Activated naive CD4-positive, alpha-beta T cell treated with anti-CD3 and anti-CD28 coated beads for 36 hours (primary cell): ENCODE data around the gene NID2. TPM values are rescaled to one million over a fixed set of nuclear protein-coding genes. Genes with fewer than 3 reads are reported as not detected.

Experiments used
- CTCF ChIA-PET: fragments of 350-600 bp; sonication (Branson Sonifier 250); formaldehyde crosslinking; loops from one replicate; lab custom pipeline; 2021; ENCODE audit warnings: antibody characterized with exemption; lab: Charles Lee
- DNase-seq: peaks from one replicate; pipeline ENCODE4 v3.0.0-alpha.2; 2020
- H3K27ac Mint-ChIP-seq: one replicate; pipeline ENCODE4 v1.8.0; 2021; ENCODE audit warnings: mild to moderate bottlenecking, mixed read lengths
- H3K27me3 Mint-ChIP-seq: one replicate; pipeline ENCODE4 v1.8.0; 2021; ENCODE audit warnings: low read depth, mixed read lengths
- H3K36me3 Mint-ChIP-seq: one replicate; pipeline ENCODE4 v1.8.0; 2021; ENCODE audit warnings: low read depth, mixed read lengths
- H3K4me1 Mint-ChIP-seq: one replicate; pipeline ENCODE4 v1.8.0; 2021; ENCODE audit warnings: low read depth, mixed read lengths
- H3K4me3 Mint-ChIP-seq: one replicate; pipeline ENCODE4 v1.8.0; 2021; ENCODE audit warnings: mild to moderate bottlenecking, moderate library complexity, mixed read lengths
- H3K9me3 Mint-ChIP-seq: one replicate; pipeline ENCODE4 v1.8.0; 2021; ENCODE audit warnings: mixed read lengths
- intact Hi-C: fragments of 100-400 bp; cut with micrococcal nuclease; formaldehyde crosslinking; loops from one replicate; pipeline ENCODE4 v1.15.1; 2023
- total RNA-seq, 2 experiments: library from RNA; stranded (reverse); gene quantifications; one replicate each; pipeline ENCODE4 v1.2.3, GENCODE V29; 2021

Gene NID2
- total RNA-seq, 2 experiments from 2014 or later, result not detected

DNA sequence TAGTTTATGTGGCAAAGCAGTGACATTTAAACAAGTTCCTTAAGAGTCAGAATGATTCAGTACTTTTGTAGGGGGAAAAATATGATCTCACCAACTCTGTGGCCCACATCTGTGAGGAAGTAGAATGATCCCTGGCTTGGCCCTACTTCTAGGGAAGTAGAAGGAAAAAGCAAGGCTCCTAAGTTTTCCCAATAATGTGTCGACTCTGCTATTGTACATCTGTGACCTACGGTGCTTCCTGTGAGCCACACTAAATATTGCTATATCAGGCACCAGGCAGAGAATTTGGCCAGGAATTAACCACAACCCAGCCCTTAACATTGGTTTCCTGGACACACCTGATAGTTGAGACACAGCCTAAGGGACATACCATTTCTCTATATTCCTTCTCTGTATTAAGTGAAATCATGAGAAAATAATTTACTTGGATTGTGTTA, 9.3 kb upstream of the NID2 start:
- intact Hi-C loops, result no loop called here
- no peak overlapping the region for H3K27ac Mint-ChIP-seq

DNA sequence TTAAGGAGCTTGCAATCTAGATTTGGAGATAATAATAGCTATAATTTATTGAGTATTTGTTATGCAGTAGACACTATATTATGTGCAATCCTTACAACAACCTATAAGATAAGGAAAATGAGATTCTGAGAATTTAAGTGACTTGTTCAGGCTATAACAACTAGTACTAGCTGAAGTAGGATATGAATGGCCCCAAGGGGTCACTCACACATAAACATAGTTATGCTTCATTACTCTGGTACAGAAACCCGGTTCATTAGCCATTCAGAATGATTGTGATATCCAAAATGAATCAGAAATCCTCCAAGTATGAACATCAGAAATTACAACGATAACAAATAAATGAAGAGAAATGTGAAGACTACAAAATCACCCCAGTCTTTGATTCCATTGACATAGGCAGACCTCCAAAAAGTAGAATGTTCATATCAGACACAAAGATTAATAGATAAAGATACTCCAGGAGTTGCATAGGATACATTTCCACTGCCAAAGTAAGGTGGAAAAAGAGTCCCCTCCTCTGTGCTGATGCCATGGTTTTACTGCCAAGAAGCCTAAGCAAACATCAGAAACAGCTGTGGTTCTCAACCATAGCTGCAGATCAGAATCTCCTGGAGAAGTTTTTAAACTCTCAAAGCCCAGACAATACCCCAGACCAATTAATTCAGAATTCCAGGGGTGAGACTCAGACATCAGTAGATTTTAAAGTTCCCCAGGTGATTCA, 8.6 kb upstream of the NID2 start:
- H3K36me3 Mint-ChIP-seq, result no peaks in the 10 kb centered on the region
- peaks cover 12% of the 10 kb centered on the region for H3K27me3 Mint-ChIP-seq
- intact Hi-C loops, result no loop called here
- H3K9me3 Mint-ChIP-seq, result no peaks in the 10 kb centered on the region
- H3K4me1 Mint-ChIP-seq, result peaks cover 9% of the 10 kb centered on the region
- no peak overlapping the region for H3K4me3 Mint-ChIP-seq
- CTCF ChIA-PET, result interaction anchor here (0.7 to 1.3 kb wide), 2 partner anchors 33 to 160 kb away, joined by 3 read pairs; no protein-coding TSS in a partner anchor
- no peak for DNase-seq
- no peak overlapping the region for H3K27ac Mint-ChIP-seq

More for the DNA sequence above, 9.3 kb upstream of the NID2 start:
- Mint-ChIP-seq H3K27me3 (peaks cover 11% of the 10 kb centered on the region), H3K9me3 (no peaks in the 10 kb centered on the region), H3K4me3 (no peak overlapping the region), H3K36me3 (no peaks in the 10 kb centered on the region), H3K4me1 (peaks cover 5% of the 10 kb centered on the region)
- no peak for DNase-seq
- CTCF ChIA-PET, result no interaction called here

DNA sequence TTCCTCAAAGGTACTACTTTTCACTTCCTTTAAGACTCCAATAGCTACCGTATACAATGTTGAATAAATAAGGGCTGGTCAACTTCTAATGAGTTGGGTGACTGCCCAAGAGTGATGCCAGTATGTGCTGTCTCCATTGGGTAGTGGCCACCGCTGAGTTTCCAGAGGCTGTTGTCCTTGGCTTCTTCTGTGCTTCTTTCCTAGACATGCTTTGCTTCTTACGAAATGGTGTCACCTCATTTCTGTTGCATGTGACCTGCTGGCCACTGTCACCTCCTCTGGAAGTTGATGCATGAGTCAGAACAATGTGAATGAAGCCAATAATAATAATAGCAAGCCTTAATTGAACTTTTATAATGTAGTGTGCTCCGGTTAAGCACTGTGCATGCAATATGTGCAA, 7.5 kb upstream of the NID2 start:
- no peak overlapping the region for H3K4me3 Mint-ChIP-seq
- no peak overlapping the region for H3K27ac Mint-ChIP-seq
- H3K9me3 Mint-ChIP-seq, result no peaks in the 10 kb centered on the region
- no peak for DNase-seq
- H3K36me3 Mint-ChIP-seq, result no peaks in the 10 kb centered on the region
- H3K27me3 Mint-ChIP-seq, result peaks cover 19% of the 10 kb centered on the region
- intact Hi-C loops, result no loop called here
- peaks cover 11% of the 10 kb centered on the region for H3K4me1 Mint-ChIP-seq
- CTCF ChIA-PET, result interaction anchor here (1.3 kb wide), 1 partner anchor 32 kb away, joined by 3 read pairs; no protein-coding TSS in a partner anchor

DNA sequence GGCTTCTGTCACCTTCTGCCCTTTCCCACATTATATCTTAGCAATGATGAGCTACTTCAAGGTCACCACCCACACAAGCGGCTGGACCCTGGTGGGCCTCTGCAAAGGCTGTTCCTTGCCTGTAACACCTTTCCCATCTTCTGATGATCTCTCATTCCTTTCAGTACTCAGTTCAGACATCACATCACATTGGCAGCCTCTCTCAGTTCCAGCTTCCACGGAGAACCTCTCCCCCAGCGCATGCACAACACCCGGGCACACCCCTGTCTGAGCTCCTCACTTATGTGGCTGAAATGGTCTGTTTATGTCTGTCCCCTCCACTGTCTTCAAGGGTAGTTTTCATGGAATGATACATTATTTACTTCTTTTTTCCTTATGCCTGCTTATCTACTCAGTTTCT, 6.5 kb upstream of the NID2 start:
- no peaks in the 10 kb centered on the region for H3K9me3 Mint-ChIP-seq
- intact Hi-C loops, result no loop called here
- CTCF ChIA-PET, result no interaction called here
- no peak overlapping the region for H3K4me3 Mint-ChIP-seq
- H3K27me3 Mint-ChIP-seq, result peaks cover 27% of the 10 kb centered on the region
- H3K36me3 Mint-ChIP-seq, result no peaks in the 10 kb centered on the region
- no peak overlapping the region for H3K27ac Mint-ChIP-seq
- H3K4me1 Mint-ChIP-seq, result peaks cover 11% of the 10 kb centered on the region
- DNase-seq, result no peak

DNA sequence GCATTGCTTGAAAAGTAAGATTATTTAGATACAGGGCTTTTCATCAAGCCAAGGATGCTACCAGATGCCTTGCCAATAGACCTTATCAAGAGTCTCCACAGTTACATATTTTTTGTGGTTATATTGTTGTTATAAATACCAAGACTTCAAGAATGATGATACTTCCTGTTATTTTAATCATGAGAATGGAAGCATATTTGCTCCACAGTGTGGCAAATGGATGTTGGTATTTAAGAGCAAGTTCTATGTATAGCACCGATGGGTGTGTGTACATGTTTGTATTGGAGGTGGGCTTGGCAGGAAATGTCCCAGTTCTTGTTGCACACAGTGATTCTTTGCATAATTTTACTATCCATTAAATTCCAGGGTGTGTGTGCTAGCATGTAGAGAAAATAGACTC, 4.4 kb upstream of the NID2 start:
- Mint-ChIP-seq H3K4me3 (no peak overlapping the region), H3K4me1 (peaks cover 19% of the 10 kb centered on the region), H3K9me3 (no peaks in the 10 kb centered on the region), H3K36me3 (no peaks in the 10 kb centered on the region), H3K27ac (no peak overlapping the region), H3K27me3 (peaks cover 33% of the 10 kb centered on the region)
- no peak for DNase-seq
- intact Hi-C loops, result loop anchor here (5.0 kb wide), 2 partner anchors 76 to 199 kb away; no protein-coding TSS in a partner anchor
- CTCF ChIA-PET, result interaction anchor here (0.7 kb wide), 1 partner anchor 15 kb away, joined by 3 read pairs; no protein-coding TSS in a partner anchor

DNA sequence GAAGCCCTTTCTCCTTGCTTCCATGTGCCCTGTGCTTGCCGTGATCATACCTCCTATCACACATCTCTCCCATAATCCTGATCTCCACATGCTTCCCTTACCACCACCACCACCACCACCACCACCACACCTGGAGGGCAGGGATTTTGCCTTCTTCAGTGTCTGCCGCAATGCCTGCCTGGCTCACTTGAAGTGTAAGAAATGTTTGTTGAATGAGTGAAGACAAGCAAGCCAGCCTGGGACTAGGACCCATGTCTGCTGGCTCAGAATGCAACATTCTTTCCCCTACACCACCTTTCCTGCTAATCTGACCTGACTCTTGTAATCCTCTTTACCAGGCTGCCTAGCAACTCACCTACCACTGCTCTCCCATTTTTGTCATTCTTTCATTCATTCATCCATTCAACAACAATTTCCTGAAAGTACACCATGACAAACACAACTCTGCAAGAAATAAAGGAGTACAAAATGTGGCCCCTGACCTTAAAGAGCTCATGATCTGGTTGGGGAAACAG, 3.5 kb upstream of the NID2 start:
- Mint-ChIP-seq H3K27me3 (peaks cover 41% of the 10 kb centered on the region), H3K4me1 (peaks cover 27% of the 10 kb centered on the region), H3K27ac (no peak overlapping the region), H3K36me3 (no peaks in the 10 kb centered on the region), H3K4me3 (no peak overlapping the region), H3K9me3 (no peaks in the 10 kb centered on the region)
- no peak for DNase-seq
- CTCF ChIA-PET, result interaction anchor here (0.7 to 1.8 kb wide), 3 partner anchors 9 to 28 kb away, joined by 3 to 8 read pairs (median 3); no protein-coding TSS in a partner anchor
- intact Hi-C loops, result loop anchor here (5.0 kb wide), 2 partner anchors 75 to 200 kb away; no protein-coding TSS in a partner anchor

DNA sequence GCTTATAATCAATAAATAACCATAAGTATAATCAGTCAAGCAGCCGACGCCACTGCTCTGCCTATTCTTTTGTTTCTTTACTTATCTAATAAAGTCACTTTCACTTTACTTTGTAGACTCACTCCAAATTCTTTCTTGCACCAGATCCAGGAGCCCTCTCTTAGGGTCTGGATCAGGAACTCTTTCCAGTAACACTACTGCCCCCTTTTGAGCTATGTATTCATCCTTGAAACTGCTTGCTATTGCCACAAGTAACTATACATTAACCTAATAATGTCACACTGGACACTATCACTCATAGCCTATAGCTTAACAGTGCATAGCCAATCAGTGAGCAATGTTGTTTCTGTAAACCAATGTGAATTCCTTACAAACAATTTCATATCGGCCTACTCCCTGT, 2.8 kb upstream of the NID2 start:
- Mint-ChIP-seq H3K4me3 (no peak overlapping the region), H3K9me3 (no peaks in the 10 kb centered on the region), H3K4me1 (peaks cover 27% of the 10 kb centered on the region), H3K36me3 (no peaks in the 10 kb centered on the region), H3K27me3 (peaks cover 43% of the 10 kb centered on the region), H3K27ac (no peak overlapping the region)
- CTCF ChIA-PET, result interaction anchor here (1.3 to 1.8 kb wide), 5 partner anchors 9 to 76 kb away, joined by 3 to 8 read pairs (median 4); no protein-coding TSS in a partner anchor
- intact Hi-C loops, result loop anchor here (5.0 kb wide), 2 partner anchors 74 to 201 kb away; no protein-coding TSS in a partner anchor
- no peak for DNase-seq

DNA sequence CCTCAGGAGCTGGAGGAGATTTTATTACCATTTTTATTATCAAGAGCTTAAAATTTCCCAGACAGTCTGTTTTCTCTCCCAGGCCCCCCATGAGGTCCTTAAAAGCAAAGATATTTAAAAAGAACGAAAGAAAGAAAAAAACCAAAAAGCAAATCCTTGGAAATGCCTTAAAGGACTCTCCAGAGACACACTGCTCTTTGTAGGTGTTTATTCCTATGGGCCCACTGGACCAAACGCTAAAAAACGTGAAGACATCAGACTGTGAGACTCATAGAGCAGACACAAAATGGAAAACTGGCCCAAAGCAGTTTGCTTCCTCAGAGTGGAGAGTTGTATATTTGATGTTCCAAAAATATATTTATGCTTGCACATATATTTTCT, 1.2 kb upstream of the NID2 start:
- Mint-ChIP-seq H3K4me1 (peaks cover 27% of the 10 kb centered on the region), H3K36me3 (no peaks in the 10 kb centered on the region), H3K27ac (no peak overlapping the region), H3K4me3 (peak overlapping the region; percentile 38), H3K27me3 (peaks cover 49% of the 10 kb centered on the region), H3K9me3 (no peaks in the 10 kb centered on the region)
- intact Hi-C loops, result loop anchor here (5.0 kb wide), 2 partner anchors 73 to 202 kb away; no protein-coding TSS in a partner anchor
- CTCF ChIA-PET, result interaction anchor here (0.8 to 1.6 kb wide), 3 partner anchors 11 to 64 kb away, joined by 3 to 4 read pairs (median 3); no protein-coding TSS in a partner anchor
- DNase-seq, result no peak

DNA sequence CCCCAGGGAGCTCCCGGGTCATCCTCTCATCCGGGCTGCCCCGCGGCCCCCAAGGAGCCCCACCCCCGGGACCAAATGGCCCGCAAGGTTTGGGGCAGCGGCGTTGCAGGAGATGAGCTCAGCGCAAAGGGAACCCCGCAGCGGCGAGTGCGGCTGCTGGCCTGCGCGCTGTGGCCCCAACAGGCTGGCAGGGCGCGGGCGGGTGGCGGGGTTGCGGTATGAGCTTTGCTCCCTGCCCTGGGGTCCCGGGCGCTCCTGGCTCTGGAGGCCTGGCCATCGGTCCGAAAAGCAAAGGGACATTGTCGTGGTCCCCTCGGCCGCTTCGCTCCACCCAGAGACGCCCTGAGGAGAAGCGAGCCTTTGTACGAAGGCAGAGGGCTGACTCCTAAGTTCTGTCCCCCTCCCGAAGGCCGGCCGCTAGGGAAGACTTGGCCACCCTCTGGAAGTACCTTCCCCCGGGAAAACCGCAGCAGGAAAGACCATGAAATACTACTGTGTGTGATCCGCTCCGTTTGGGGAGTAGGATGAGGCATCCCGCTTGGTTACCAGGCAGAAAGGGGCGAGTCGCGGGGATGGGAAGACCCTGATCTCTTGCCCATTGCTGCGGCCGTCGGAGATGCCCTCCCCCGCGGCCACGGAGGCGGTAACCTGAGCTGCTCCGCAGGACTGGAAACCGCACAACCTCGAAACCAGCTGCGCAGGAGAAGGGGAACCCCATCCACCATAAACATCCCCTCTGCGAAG, 620 bp upstream of the NID2 start:
- Mint-ChIP-seq H3K27me3 (peaks cover 49% of the 10 kb centered on the region), H3K27ac (no peak overlapping the region), H3K9me3 (no peaks in the 10 kb centered on the region), H3K4me3 (peak overlapping the region; percentile 38), H3K36me3 (no peaks in the 10 kb centered on the region), H3K4me1 (peaks cover 27% of the 10 kb centered on the region)
- CTCF ChIA-PET, result interaction anchor here (0.8 to 1.3 kb wide), 3 partner anchors 11 to 33 kb away, joined by 3 to 8 read pairs (median 3); no protein-coding TSS in a partner anchor
- DNase-seq, result peak; percentile 38
- intact Hi-C loops, result loop anchor here (5.0 kb wide), 2 partner anchors 72 to 203 kb away; no protein-coding TSS in a partner anchor

DNA sequence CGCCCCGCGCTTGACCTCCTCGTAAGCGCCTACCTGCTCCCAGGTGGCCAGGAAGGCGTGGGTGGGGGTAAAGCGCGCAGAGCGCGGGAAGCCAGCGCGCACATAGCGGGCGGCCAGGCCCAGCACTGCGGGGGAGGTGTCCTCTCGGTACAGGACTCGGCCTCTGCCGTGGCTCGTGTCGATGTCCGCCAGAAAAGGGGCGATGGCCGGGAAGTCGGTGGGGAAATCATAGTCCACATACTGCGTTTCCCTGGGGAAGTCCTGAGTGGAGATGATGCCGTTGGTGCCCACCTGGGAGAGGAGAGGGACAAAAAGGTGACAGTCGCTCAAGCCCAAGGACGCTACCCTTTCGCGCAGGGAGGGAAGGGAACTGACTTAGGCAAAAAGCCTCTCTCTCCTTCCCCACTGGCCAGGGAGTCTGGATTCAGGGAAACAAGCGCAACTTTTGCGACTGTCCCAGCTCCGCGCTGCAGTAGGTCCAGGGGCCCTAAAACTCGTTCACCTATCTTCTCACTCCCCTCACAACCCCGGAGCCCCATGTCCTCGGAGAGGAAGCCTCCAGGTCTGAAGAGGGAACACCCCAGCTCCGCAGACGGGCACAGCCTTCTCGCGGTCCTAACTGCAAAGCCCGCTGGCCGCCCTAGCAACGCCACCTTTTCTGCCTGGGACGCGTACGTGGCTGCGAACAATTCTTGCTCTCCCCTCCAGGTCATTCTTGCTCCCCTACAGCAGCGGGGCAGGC, 815 bp downstream of the NID2 start:
- CTCF ChIA-PET, result interaction anchor here (1.0 to 1.3 kb wide), 2 partner anchors 12 to 34 kb away, joined by 3 to 8 read pairs; no protein-coding TSS in a partner anchor
- Mint-ChIP-seq H3K9me3 (no peaks in the 10 kb centered on the region), H3K36me3 (no peaks in the 10 kb centered on the region), H3K4me1 (peaks cover 21% of the 10 kb centered on the region), H3K27me3 (peaks cover 49% of the 10 kb centered on the region), H3K27ac (no peak overlapping the region), H3K4me3 (peak overlapping the region; percentile 63)
- DNase-seq, result no peak
- intact Hi-C loops, result no loop called here

DNA sequence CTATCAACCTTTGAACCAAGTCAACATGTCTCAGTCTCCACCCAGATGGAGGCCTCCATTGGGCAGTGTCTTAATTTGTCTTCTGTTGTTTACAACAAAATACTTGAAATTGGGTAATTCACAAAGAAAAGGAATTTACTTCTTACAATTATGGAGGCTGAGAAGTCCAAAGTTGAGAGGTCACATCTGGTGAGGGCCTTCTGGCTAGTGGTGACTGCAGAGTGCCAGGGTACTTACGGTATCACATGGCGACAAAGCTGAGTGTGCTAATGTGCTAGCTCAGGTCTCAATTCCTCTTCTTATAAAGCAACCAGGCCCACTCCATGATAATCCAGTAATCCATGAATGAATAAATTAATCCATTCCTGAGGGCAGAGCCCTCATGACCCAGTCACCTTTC, 4.7 kb downstream of the NID2 start:
- Mint-ChIP-seq H3K36me3 (no peaks in the 10 kb centered on the region), H3K27me3 (peaks cover 30% of the 10 kb centered on the region), H3K4me1 (peaks cover 10% of the 10 kb centered on the region), H3K27ac (no peak overlapping the region), H3K9me3 (no peaks in the 10 kb centered on the region), H3K4me3 (no peak overlapping the region)
- DNase-seq, result no peak
- intact Hi-C loops, result no loop called here
- CTCF ChIA-PET, result interaction anchor here (0.7 kb wide), 1 partner anchor 19 kb away, joined by 3 read pairs; no protein-coding TSS in a partner anchor
